PC-9 (cell line): ENCODE measurements around the gene MAGEB3. TPM values are rescaled to one million over a fixed set of nuclear protein-coding genes. Genes with fewer than 3 reads are reported as not detected.

ENCODE experiments used
- BruUV-seq: library from RNA; stranded (reverse); fragments of 400-500 nt; replicated peaks from 2 replicates; lab custom pipeline; 2021; lab: Mats Ljungman, UMichigan
- CTCF ChIA-PET: fragments of 300-600 bp; sonication (Branson Sonifier 250); formaldehyde crosslinking; loops from one replicate; lab custom pipeline; 2022; ENCODE audit warnings: antibody characterized with exemption; lab: Charles Lee
- POLR2A ChIA-PET: fragments of 300-600 bp; sonication (Branson Sonifier 250); formaldehyde crosslinking; loops from one replicate; lab custom pipeline; 2022; ENCODE audit warnings: antibody characterized with exemption; ENCODE audit not compliant: unreplicated experiment; lab: Charles Lee
- DNase-seq, 2 experiments: peaks; one replicate each; pipeline versions ENCODE4 v3.0.0 to v3.0.0-alpha.2; 2015 to 2022; ENCODE audit warnings: mixed read lengths in 1 of 2
- H2AFZ ChIP-seq: fragments of 200-600 bp; sonication (generic); 2 replicates; pipeline ENCODE4 v1.8.1; 2017; ENCODE audit warnings: antibody characterized with exemption
- H3F3A ChIP-seq: fragments of 200-600 bp; sonication (generic); 2 replicates; pipeline ENCODE4 v1.8.1; 2017; ENCODE audit warnings: antibody characterized with exemption, mild to moderate bottlenecking, low read depth; ENCODE audit not compliant: insufficient read depth
- H3K27ac ChIP-seq: fragments of 200-600 bp; sonication (generic); 2 replicates; pipeline ENCODE4 v1.6.1; 2016; ENCODE audit warnings: mixed run types
- H3K27me3 ChIP-seq: fragments of 200-600 bp; sonication (generic); 2 replicates; pipeline ENCODE4 v1.6.1; 2016; ENCODE audit warnings: low read depth, mixed run types; ENCODE audit not compliant: insufficient read depth
- H3K36me3 ChIP-seq: fragments of 200-600 bp; sonication (generic); 2 replicates; pipeline ENCODE4 v1.6.1; 2016; ENCODE audit warnings: low read depth, mixed run types
- H3K4me1 ChIP-seq: fragments of 200-600 bp; sonication (generic); replicated peaks from 2 replicates; pipeline ENCODE4 v1.6.1; 2016; ENCODE audit warnings: mixed run types; ENCODE audit not compliant: insufficient read depth
- H3K4me2 ChIP-seq: fragments of 200-600 bp; sonication (generic); 2 replicates; pipeline ENCODE4 v1.6.1; 2017; ENCODE audit warnings: mixed run types
- H3K4me3 ChIP-seq: fragments of 200-600 bp; sonication (generic); 2 replicates; pipeline ENCODE4 v1.6.1; 2016; ENCODE audit warnings: mixed run types
- H3K79me2 ChIP-seq: fragments of 200-600 bp; sonication (generic); 2 replicates; pipeline ENCODE4 v1.6.1; 2017; ENCODE audit warnings: low read depth, mixed run types
- H3K9me2 ChIP-seq: fragments of 200-600 bp; sonication (generic); 2 replicates; pipeline ENCODE4 v1.8.1; 2017; ENCODE audit warnings: mild to moderate bottlenecking; ENCODE audit not compliant: insufficient read depth
- H3K9me3 ChIP-seq: fragments of 200-600 bp; sonication (generic); 2 replicates; pipeline ENCODE4 v1.8.1; 2016; ENCODE audit warnings: low read depth; ENCODE audit not compliant: insufficient read depth
- H4K20me1 ChIP-seq: fragments of 200-600 bp; sonication (generic); 2 replicates; pipeline ENCODE4 v1.8.1; 2017; ENCODE audit not compliant: insufficient read depth
- EZH2 ChIP-seq: fragments of 200-600 bp; sonication (generic); IDR thresholded peaks from 2 replicates; pipeline ENCODE4 v1.8.0; 2017; ENCODE audit warnings: antibody characterized with exemption, low read depth
- intact Hi-C: fragments of 100-400 bp; cut with micrococcal nuclease; formaldehyde crosslinking; loops from one replicate; pipeline ENCODE4 v1.10.0; 2022; ENCODE audit not compliant: unreplicated experiment
- total RNA-seq: library from RNA; stranded (reverse); gene quantifications from 2 replicates; pipeline ENCODE4 v1.2.3, GENCODE V29; 2021
- TF ChIP-seq, protein P1 (sequence below): fragments of 200-600 bp; sonication (generic); conservative IDR thresholded peaks from 2 replicates; pipeline ENCODE4 v1.6.1; 2017; ENCODE audit warnings: mixed run types, antibody characterized with exemption, mild to moderate bottlenecking, moderate library complexity

MAGEB3 gene
- total RNA-seq, 1 experiment from 2014 or later, result not detected

- Histone ChIP-seq H4K20me1 (no peaks in the 10 kb centered on the region), H3K4me3 (no peak overlapping the region), H3K9me3 (no peaks in the 10 kb centered on the region), H3K4me2 (no peak overlapping the region), H3F3A (no peaks in the 10 kb centered on the region), H3K27ac (no peak overlapping the region), H3K9me2 (no peaks in the 10 kb centered on the region), H3K36me3 (no peaks in the 10 kb centered on the region), H3K79me2 (no peaks in the 10 kb centered on the region), H3K27me3 (no peaks in the 10 kb centered on the region), H2AFZ (no peak overlapping the region), H3K4me1 (no peaks in the 10 kb centered on the region)
- POLR2A ChIA-PET, result no interaction called here
- CTCF ChIA-PET, result no interaction called here
- BruUV-seq, result no TSS peak
- TF ChIP-seq, protein P1, sequence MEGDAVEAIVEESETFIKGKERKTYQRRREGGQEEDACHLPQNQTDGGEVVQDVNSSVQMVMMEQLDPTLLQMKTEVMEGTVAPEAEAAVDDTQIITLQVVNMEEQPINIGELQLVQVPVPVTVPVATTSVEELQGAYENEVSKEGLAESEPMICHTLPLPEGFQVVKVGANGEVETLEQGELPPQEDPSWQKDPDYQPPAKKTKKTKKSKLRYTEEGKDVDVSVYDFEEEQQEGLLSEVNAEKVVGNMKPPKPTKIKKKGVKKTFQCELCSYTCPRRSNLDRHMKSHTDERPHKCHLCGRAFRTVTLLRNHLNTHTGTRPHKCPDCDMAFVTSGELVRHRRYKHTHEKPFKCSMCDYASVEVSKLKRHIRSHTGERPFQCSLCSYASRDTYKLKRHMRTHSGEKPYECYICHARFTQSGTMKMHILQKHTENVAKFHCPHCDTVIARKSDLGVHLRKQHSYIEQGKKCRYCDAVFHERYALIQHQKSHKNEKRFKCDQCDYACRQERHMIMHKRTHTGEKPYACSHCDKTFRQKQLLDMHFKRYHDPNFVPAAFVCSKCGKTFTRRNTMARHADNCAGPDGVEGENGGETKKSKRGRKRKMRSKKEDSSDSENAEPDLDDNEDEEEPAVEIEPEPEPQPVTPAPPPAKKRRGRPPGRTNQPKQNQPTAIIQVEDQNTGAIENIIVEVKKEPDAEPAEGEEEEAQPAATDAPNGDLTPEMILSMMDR, result no peak
- TF ChIP-seq EZH2, result no peak
- intact Hi-C loops, result no loop called here
- no peak for DNase-seq
These were observed 5.9 kb upstream of the MAGEB3 start for GRCh38 chrX:30224536-30224935.

- Histone ChIP-seq H3K4me1 (no peaks in the 10 kb centered on the region), H3K4me2 (no peak overlapping the region), H2AFZ (no peak overlapping the region), H3K4me3 (no peak overlapping the region), H3K27ac (no peak overlapping the region), H3F3A (no peaks in the 10 kb centered on the region), H3K36me3 (no peaks in the 10 kb centered on the region), H3K9me3 (no peaks in the 10 kb centered on the region), H3K79me2 (no peaks in the 10 kb centered on the region), H4K20me1 (no peaks in the 10 kb centered on the region), H3K27me3 (no peaks in the 10 kb centered on the region), H3K9me2 (no peaks in the 10 kb centered on the region)
- BruUV-seq, result no TSS peak
- TF ChIP-seq EZH2, result no peak
- TF ChIP-seq, protein P1, result no peak
- no peak for DNase-seq
- intact Hi-C loops, result no loop called here
- ChIA-PET POLR2A (no interaction called here), CTCF (no interaction called here)
These were observed 1.9 kb upstream of the MAGEB3 start for GRCh38 chrX:30228526-30228925.

GRCh38 chrX:30241724-30242415 is 11.4 kb downstream of the MAGEB3 start, which contains the start of gene MAGEB4:
Gene MAGEB4 (plus strand): TSS chrX:30242000. CDS start chrX:30242136, 136 bp downstream.
- DNase-seq, result no peak
- no peaks in the 10 kb centered on the region for H3K79me2 ChIP-seq
- no peak within 1 kb of the TSS for H3K4me3 ChIP-seq
- H3K9me3 ChIP-seq, result no peaks in the 10 kb centered on the region
- ChIA-PET CTCF (no interaction called here), POLR2A (no interaction called here)
- TF ChIP-seq, protein P1, result no peak
- no peak for TF ChIP-seq EZH2
- no peaks in the 10 kb centered on the region for H3K27me3 ChIP-seq
- H4K20me1 ChIP-seq, result no peaks in the 10 kb centered on the region
- H2AFZ ChIP-seq, result no peak within 1 kb of the TSS
- no peak within 1 kb of the TSS for H3K4me2 ChIP-seq
- no TSS peak for BruUV-seq
- H3K36me3 ChIP-seq, result no peaks in the 10 kb centered on the region
- H3F3A ChIP-seq, result no peaks in the 10 kb centered on the region
- H3K4me1 ChIP-seq, result no peaks in the 10 kb centered on the region
- intact Hi-C loops, result no loop called here
- no peak within 1 kb of the TSS for H3K27ac ChIP-seq
- no peaks in the 10 kb centered on the region for H3K9me2 ChIP-seq
